Mesenchymal stem cell (in vitro differentiated cells and primary cell): ENCODE measurements around the gene CSNK1A1L.

Experiments
- DNase-seq: peaks from one replicate; pipeline ENCODE4 v3.0.0-alpha.2; 2013
- H2AFZ ChIP-seq: one replicate; pipeline ENCODE4 v1.6.1; 2013; ENCODE audit warnings: low read depth, mild to moderate bottlenecking, control low read depth, inconsistent platforms, low read length, moderate library complexity
- H2AK5ac ChIP-seq: 2 replicates; pipeline ENCODE4 v1.6.1; 2013; ENCODE audit warnings: low read length, moderate library complexity, mild to moderate bottlenecking, inconsistent platforms; ENCODE audit not compliant: severe bottlenecking
- H2BK120ac ChIP-seq: one replicate; pipeline ENCODE4 v1.6.1; 2013; ENCODE audit warnings: low read depth, mild to moderate bottlenecking, inconsistent platforms, low read length, moderate library complexity
- H2BK12ac ChIP-seq, 2 experiments: one replicate each; pipeline ENCODE4 v1.6.1; 2013; ENCODE audit warnings: inconsistent platforms in 2 of 2, low read length in 2 of 2, mild to moderate bottlenecking in 2 of 2, moderate library complexity in 2 of 2, control low read depth in 1 of 2
- H2BK15ac ChIP-seq: one replicate; pipeline ENCODE4 v1.6.1; 2013; ENCODE audit warnings: mild to moderate bottlenecking, low read depth, inconsistent platforms; ENCODE audit not compliant: poor library complexity, severe bottlenecking
- H2BK5ac ChIP-seq: 2 replicates; pipeline ENCODE4 v1.6.1; 2013; ENCODE audit warnings: low read depth, mild to moderate bottlenecking, low read length, control low read depth, inconsistent platforms; ENCODE audit not compliant: poor library complexity, severe bottlenecking
- H3K14ac ChIP-seq, 2 experiments: one replicate each; pipeline ENCODE4 v1.6.1; 2013; ENCODE audit warnings: inconsistent platforms in 2 of 2, low read length in 2 of 2, control low read depth in 1 of 2, mild to moderate bottlenecking in 1 of 2, moderate library complexity in 1 of 2
- H3K18ac ChIP-seq, 2 experiments: one replicate each; pipeline ENCODE4 v1.6.1; 2013; ENCODE audit warnings: inconsistent platforms in 2 of 2, low read length in 2 of 2, control low read depth in 1 of 2, low read depth in 1 of 2, mild to moderate bottlenecking in 1 of 2
- H3K23ac ChIP-seq, 2 experiments: one replicate each; pipeline ENCODE4 v1.6.1; 2013; ENCODE audit warnings: inconsistent platforms in 2 of 2, low read length in 2 of 2, mild to moderate bottlenecking in 2 of 2, moderate library complexity in 2 of 2, control low read depth in 1 of 2
- H3K27ac ChIP-seq: 2 replicates; pipeline ENCODE4 v1.5.1; 2013; ENCODE audit warnings: mild to moderate bottlenecking, moderate library complexity, low read length, control low read depth, inconsistent platforms; ENCODE audit not compliant: poor library complexity, severe bottlenecking
- H3K27me3 ChIP-seq, 2 experiments: 2 replicates each; pipeline versions ENCODE4 v1.6.1 to v1.7.0; 2013; ENCODE audit warnings: low read length in 2 of 2, mild to moderate bottlenecking in 2 of 2, moderate library complexity in 2 of 2, control low read depth in 1 of 2, inconsistent platforms in 1 of 2; ENCODE audit not compliant: control insufficient read depth in 1 of 2, insufficient read depth in 1 of 2
- H3K36me3 ChIP-seq, 2 experiments: 2 replicates each; pipeline versions ENCODE4 v1.6.1 to v1.7.0; 2013; ENCODE audit warnings: low read length in 2 of 2, control low read depth in 1 of 2, inconsistent platforms in 1 of 2, low read depth in 1 of 2, mild to moderate bottlenecking in 1 of 2; ENCODE audit not compliant: insufficient read depth in 2 of 2, control insufficient read depth in 1 of 2
- H3K4ac ChIP-seq, 2 experiments: one replicate each; pipeline ENCODE4 v1.6.1; 2013; ENCODE audit warnings: inconsistent platforms in 2 of 2, low read length in 2 of 2, mild to moderate bottlenecking in 2 of 2, moderate library complexity in 2 of 2, control low read depth in 1 of 2, low read depth in 1 of 2
- H3K4me1 ChIP-seq: 2 replicates; pipeline ENCODE4 v1.6.1; 2013; ENCODE audit warnings: low read depth, low read length, control low read depth; ENCODE audit not compliant: control insufficient read depth, insufficient read depth
- H3K4me2 ChIP-seq: 2 replicates; pipeline ENCODE4 v1.6.1; 2013; ENCODE audit warnings: low read length, mild to moderate bottlenecking, inconsistent platforms; ENCODE audit not compliant: poor library complexity, severe bottlenecking
- H3K4me3 ChIP-seq, 2 experiments: 2 replicates each; pipeline versions ENCODE4 v1.5.1 to v1.7.0; 2013; ENCODE audit warnings: low read length in 2 of 2, mild to moderate bottlenecking in 2 of 2, control low read depth in 1 of 2, low read depth in 1 of 2; ENCODE audit not compliant: insufficient read depth in 1 of 2
- H3K79me1 ChIP-seq: replicated peaks from 2 replicates; pipeline ENCODE4 v1.6.1; 2013; ENCODE audit warnings: mild to moderate bottlenecking, control low read depth, low read length, inconsistent platforms; ENCODE audit not compliant: poor library complexity, severe bottlenecking
- H3K9ac ChIP-seq: 2 replicates; pipeline ENCODE4 v1.7.0; 2013; ENCODE audit warnings: mild to moderate bottlenecking, low read length, moderate library complexity
- H3K9me3 ChIP-seq: 2 replicates; pipeline ENCODE4 v1.7.0; 2013; ENCODE audit warnings: mild to moderate bottlenecking, low read length; ENCODE audit not compliant: control insufficient read depth
- H4K8ac ChIP-seq: one replicate; pipeline ENCODE4 v1.6.1; 2013; ENCODE audit warnings: inconsistent platforms, mild to moderate bottlenecking, low read length, moderate library complexity
- H4K91ac ChIP-seq: one replicate; pipeline ENCODE4 v1.6.1; 2013; ENCODE audit warnings: mild to moderate bottlenecking, low read length, inconsistent platforms
- WGBS: methylation state at CpG from one replicate; pipeline ENCODE4 v1.1.7; 2013; ENCODE audit warnings: mixed read lengths; 5-methylcytosine and 5-hydroxymethylcytosine counted together

The CSNK1A1L gene

GRCh38 chr13:37138926-37139325, 33.5 kb upstream of the CSNK1A1L start:
- no peaks in the 10 kb centered on the region for H3K4me1 ChIP-seq
- H3K79me1 ChIP-seq: no peaks in the 10 kb centered on the region
- no peak overlapping the region for H2BK5ac ChIP-seq
- H2BK12ac ChIP-seq: no peak overlapping the region
- H2AFZ ChIP-seq: no peak overlapping the region
- H3K18ac ChIP-seq: no peak overlapping the region
- H3K36me3 ChIP-seq: no peaks in the 10 kb centered on the region
- no peak for DNase-seq
- no peak overlapping the region for H4K8ac ChIP-seq
- no peak overlapping the region for H3K14ac ChIP-seq
- no peak overlapping the region for H3K4me3 ChIP-seq
- H3K23ac ChIP-seq: no peak overlapping the region
- 94% methylated on average over 2 of the region's 3 CpGs for WGBS
- H3K27me3 ChIP-seq: no peaks in the 10 kb centered on the region
- H3K4ac ChIP-seq: no peak overlapping the region
- no peak overlapping the region for H2AK5ac ChIP-seq
- no peak overlapping the region for H2BK15ac ChIP-seq
- no peak overlapping the region for H4K91ac ChIP-seq
- no peak overlapping the region for H2BK120ac ChIP-seq
- H3K4me2 ChIP-seq: no peak overlapping the region
- H3K9me3 ChIP-seq: peaks cover 3% of the 10 kb centered on the region
- no peak overlapping the region for H3K27ac ChIP-seq
- H3K9ac ChIP-seq: no peak overlapping the region

DNA sequence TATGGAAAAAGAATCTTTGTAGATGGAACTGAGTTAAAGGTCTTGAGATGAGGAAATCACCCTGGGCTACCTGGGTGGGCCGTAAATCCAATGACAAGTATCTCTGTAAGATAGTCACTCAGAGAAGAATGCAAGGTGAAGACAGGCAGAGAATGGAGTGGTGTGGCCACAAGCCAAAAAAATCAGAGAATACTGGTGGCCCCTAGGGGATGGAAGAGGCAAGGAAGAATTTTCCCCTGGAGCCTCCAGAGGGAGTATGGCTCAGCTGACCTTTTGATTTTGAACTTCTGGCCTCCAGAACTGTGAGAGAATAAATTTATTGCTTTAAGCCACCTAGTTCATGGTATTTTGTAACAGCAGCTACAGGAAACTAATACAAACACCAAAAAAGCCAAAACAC, 32.7 kb upstream of the CSNK1A1L start:
- no peaks in the 10 kb centered on the region for H3K27me3 ChIP-seq
- H3K9me3 ChIP-seq: peaks cover 3% of the 10 kb centered on the region
- no peaks in the 10 kb centered on the region for H3K4me1 ChIP-seq
- no peak overlapping the region for H4K91ac ChIP-seq
- H3K27ac ChIP-seq: no peak overlapping the region
- no peak overlapping the region for H2AK5ac ChIP-seq
- no peak overlapping the region for H3K4me3 ChIP-seq
- no peaks in the 10 kb centered on the region for H3K36me3 ChIP-seq
- no peak overlapping the region for H3K9ac ChIP-seq
- H4K8ac ChIP-seq: no peak overlapping the region
- H2BK12ac ChIP-seq: no peak overlapping the region
- DNase-seq: no peak
- WGBS: 100% methylated on average over 1 of the region's 1 CpG
- no peak overlapping the region for H2BK5ac ChIP-seq
- no peaks in the 10 kb centered on the region for H3K79me1 ChIP-seq
- H2BK120ac ChIP-seq: no peak overlapping the region
- H2BK15ac ChIP-seq: no peak overlapping the region
- H2AFZ ChIP-seq: no peak overlapping the region
- H3K4ac ChIP-seq: peak overlapping the region in 1 of 2 experiments; percentile 51
- no peak overlapping the region for H3K23ac ChIP-seq
- no peak overlapping the region for H3K4me2 ChIP-seq
- H3K14ac ChIP-seq: no peak overlapping the region
- no peak overlapping the region for H3K18ac ChIP-seq

DNA sequence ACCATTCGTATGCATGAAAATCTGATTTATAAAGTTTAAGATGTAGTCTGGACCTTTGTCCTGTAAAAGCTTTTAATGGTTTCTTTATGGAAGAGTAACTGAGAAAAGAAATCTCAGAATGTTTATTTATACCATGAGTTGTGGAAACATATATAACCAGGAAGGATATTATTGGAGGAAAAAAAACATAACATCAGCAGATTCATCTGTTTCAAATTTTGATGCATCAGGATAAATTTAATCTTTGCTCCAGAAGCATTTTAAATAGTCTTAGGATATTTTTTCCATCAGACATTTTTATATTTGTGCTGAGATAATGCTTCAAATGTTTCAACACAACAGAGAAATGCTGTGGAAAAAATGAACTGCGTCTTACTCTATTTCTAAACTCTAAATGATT, 31.2 kb upstream of the CSNK1A1L start:
- Histone ChIP-seq H3K4me2 (no peak overlapping the region), H3K27ac (no peak overlapping the region), H3K27me3 (no peaks in the 10 kb centered on the region), H3K9me3 (peaks cover 3% of the 10 kb centered on the region), H2BK5ac (no peak overlapping the region), H3K36me3 (no peaks in the 10 kb centered on the region), H2AK5ac (no peak overlapping the region), H3K4me1 (no peaks in the 10 kb centered on the region), H3K23ac (no peak overlapping the region), H3K14ac (no peak overlapping the region), H2AFZ (no peak overlapping the region), H3K18ac (no peak overlapping the region), H3K4me3 (no peak overlapping the region), H2BK15ac (no peak overlapping the region), H3K9ac (no peak overlapping the region), H4K91ac (no peak overlapping the region), H2BK12ac (no peak overlapping the region), H3K4ac (no peak overlapping the region), H4K8ac (no peak overlapping the region), H2BK120ac (no peak overlapping the region), H3K79me1 (no peaks in the 10 kb centered on the region)
- WGBS: 100% methylated on average over 2 of the region's 2 CpGs
- no peak for DNase-seq

GRCh38 chr13:37136187-37136586, 30.7 kb upstream of the CSNK1A1L start:
- no peak overlapping the region for H3K23ac ChIP-seq
- H3K4ac ChIP-seq: no peak overlapping the region
- no peaks in the 10 kb centered on the region for H3K27me3 ChIP-seq
- H3K36me3 ChIP-seq: no peaks in the 10 kb centered on the region
- no peak overlapping the region for H2BK15ac ChIP-seq
- no peak overlapping the region for H2AK5ac ChIP-seq
- H3K9ac ChIP-seq: no peak overlapping the region
- H3K4me3 ChIP-seq: no peak overlapping the region
- 44% methylated on average over 2 of the region's 2 CpGs for WGBS
- H2BK120ac ChIP-seq: no peak overlapping the region
- H3K79me1 ChIP-seq: no peaks in the 10 kb centered on the region
- no peaks in the 10 kb centered on the region for H3K4me1 ChIP-seq
- H4K8ac ChIP-seq: no peak overlapping the region
- H2AFZ ChIP-seq: no peak overlapping the region
- no peak overlapping the region for H4K91ac ChIP-seq
- H2BK12ac ChIP-seq: no peak overlapping the region
- no peak overlapping the region for H3K18ac ChIP-seq
- no peak overlapping the region for H2BK5ac ChIP-seq
- peak; percentile 20 for DNase-seq
- no peak overlapping the region for H3K4me2 ChIP-seq
- no peak overlapping the region for H3K27ac ChIP-seq
- no peak overlapping the region for H3K14ac ChIP-seq
- peaks cover 3% of the 10 kb centered on the region for H3K9me3 ChIP-seq
